GM23248 (cell line): ENCODE measurements around the gene UPP1. TPM values are rescaled to one million over a fixed set of nuclear protein-coding genes. Genes with fewer than 3 reads are reported as not detected.
"Not testable (repeated sequence)": the region's sequence is repeated elsewhere in the genome, so short reads cannot be mapped to it uniquely, and the experiment has no call there.

Experiments used
- DNase-seq: peaks from one replicate; pipeline ENCODE4 v3.0.0-alpha.2; 2015
- H2AFZ ChIP-seq: fragments of 200-600 bp; sonication (generic); 2 replicates; pipeline ENCODE4 v1.6.1; 2016; ENCODE audit warnings: antibody characterized with exemption
- H3F3A ChIP-seq: fragments of 200-600 bp; sonication (generic); 2 replicates; pipeline ENCODE4 v1.6.1; 2016; ENCODE audit warnings: mild to moderate bottlenecking, antibody characterized with exemption, mixed run types; ENCODE audit not compliant: insufficient read depth
- H3K27ac ChIP-seq: fragments of 200-600 bp; sonication (generic); 2 replicates; pipeline ENCODE4 v1.5.1; 2016; ENCODE audit warnings: mild to moderate bottlenecking
- H3K27me3 ChIP-seq: fragments of 200-600 bp; sonication (generic); replicated peaks from 2 replicates; pipeline ENCODE4 v1.6.1; 2016; ENCODE audit warnings: mild to moderate bottlenecking; ENCODE audit not compliant: insufficient read depth
- H3K36me3 ChIP-seq: fragments of 200-600 bp; sonication (generic); 2 replicates; pipeline ENCODE4 v1.6.1; 2016; ENCODE audit warnings: low read depth, mild to moderate bottlenecking
- H3K4me1 ChIP-seq: fragments of 200-600 bp; sonication (generic); 2 replicates; pipeline ENCODE4 v1.6.1; 2016; ENCODE audit warnings: mild to moderate bottlenecking; ENCODE audit not compliant: insufficient read depth
- H3K4me2 ChIP-seq: fragments of 200-600 bp; sonication (generic); one replicate; pipeline ENCODE4 v1.6.1; 2016; ENCODE audit warnings: mild to moderate bottlenecking; ENCODE audit not compliant: unreplicated experiment
- H3K4me3 ChIP-seq: fragments of 200-600 bp; sonication (generic); 2 replicates; pipeline ENCODE4 v1.5.1; 2016; ENCODE audit warnings: mild to moderate bottlenecking
- H3K79me2 ChIP-seq: fragments of 200-600 bp; sonication (generic); 2 replicates; pipeline ENCODE4 v1.6.1; 2016; ENCODE audit warnings: mild to moderate bottlenecking; ENCODE audit not compliant: insufficient read depth
- H3K9ac ChIP-seq: fragments of 200-600 bp; sonication (generic); 2 replicates; pipeline ENCODE4 v1.6.1; 2016; ENCODE audit warnings: mild to moderate bottlenecking
- H3K9me2 ChIP-seq: fragments of 200-600 bp; sonication (generic); 2 replicates; pipeline ENCODE4 v1.6.1; 2016; ENCODE audit warnings: mixed run types, mild to moderate bottlenecking, moderate library complexity; ENCODE audit not compliant: insufficient read depth
- H3K9me3 ChIP-seq: fragments of 200-600 bp; sonication (generic); one replicate; pipeline ENCODE4 v1.6.1; 2017; ENCODE audit warnings: low read depth
- H4K20me1 ChIP-seq: fragments of 200-600 bp; sonication (generic); 2 replicates; pipeline ENCODE4 v1.6.0; 2016; ENCODE audit not compliant: insufficient read depth
- EZH2 ChIP-seq: fragments of 200-600 bp; sonication (generic); IDR thresholded peaks from 2 replicates; pipeline ENCODE4 v1.6.1; 2018; ENCODE audit warnings: antibody characterized with exemption, mild to moderate bottlenecking; ENCODE audit not compliant: insufficient read depth, poor library complexity, severe bottlenecking
- EZH2phosphoT487 ChIP-seq: fragments of 200-600 bp; sonication (generic); IDR thresholded peaks from 2 replicates; pipeline ENCODE4 v1.6.1; 2018; ENCODE audit warnings: antibody characterized with exemption, moderate library complexity, mild to moderate bottlenecking, low read depth; ENCODE audit not compliant: insufficient read depth
- WGBS, 2 experiments: methylation state at CpG; one replicate each; pipeline ENCODE4 v1.1.6; 2015 to 2017; ENCODE audit warnings: low lambda C conversion rate in 2 of 2, low coverage in 1 of 2; ENCODE audit errors: missing lambda C conversion rate in 2 of 2; 5-methylcytosine and 5-hydroxymethylcytosine counted together
- in situ Hi-C: fragments of 300-500 bp; cut with MboI; formaldehyde crosslinking; loops from 2 replicates; pipeline ENCODE4 v1.15.0; 2020
- polyA plus RNA-seq: library from polyadenylated mRNA; unstranded; fragments of >200 nt; fragmentation: Nextera tagmentation; extraction: Ambion mirVana; gene quantifications from 2 replicates; pipeline ENCODE4 v1.2.1, GENCODE V29; 2016
- total RNA-seq: library from RNA; depleted of rRNA; stranded (reverse); fragments of >200 nt; shearing (Covaris generic); gene quantifications from 2 replicates; pipeline ENCODE4 v1.2.3, GENCODE V29; 2014

The UPP1 gene
- total and polyA plus RNA-seq, 2 experiments from 2014 or later, result 12.9 to 33.2 TPM

- peak; percentile 26 for DNase-seq
- in situ Hi-C loops, result no loop called here
- H4K20me1 ChIP-seq, result no peaks in the 10 kb centered on the region
These were observed 21.6 kb upstream of the UPP1 start for GRCh38 chr7:48067475-48067874.

GRCh38 chr7:48074204-48074654, 14.8 kb upstream of the UPP1 start:
- Histone ChIP-seq H3F3A (no peaks in the 10 kb centered on the region), H2AFZ (peak overlapping the region; percentile 27; the same call in 1 of the 2 replicates), H3K4me3 (no peak overlapping the region), H3K27ac (0 out of 2 replicates have a peak overlapping the region, but pooled peaks have one; percentile 14), H3K9me2 (no peaks in the 10 kb centered on the region), H3K4me1 (peaks cover 13% of the 10 kb centered on the region; the same call in 1 of the 2 replicates), H3K9me3 (no peaks in the 10 kb centered on the region), H4K20me1 (no peaks in the 10 kb centered on the region), H3K79me2 (no peaks in the 10 kb centered on the region), H3K9ac (no peak overlapping the region), H3K4me2 (no peak overlapping the region), H3K27me3 (no peaks in the 10 kb centered on the region), H3K36me3 (no peaks in the 10 kb centered on the region)
- TF ChIP-seq EZH2phosphoT487, result no peak
- TF ChIP-seq EZH2, result no peak
- peak; percentile 65 for DNase-seq
- in situ Hi-C loops, result no loop called here

More at GRCh38 chr7:48067475-48067874, 21.6 kb upstream of the UPP1 start:
- Histone ChIP-seq H3F3A (no peaks in the 10 kb centered on the region), H3K9me2 (no peaks in the 10 kb centered on the region), H3K79me2 (no peaks in the 10 kb centered on the region), H3K27me3 (no peaks in the 10 kb centered on the region), H3K27ac (no peak overlapping the region), H3K9ac (no peak overlapping the region), H3K9me3 (no peaks in the 10 kb centered on the region), H2AFZ (no peak overlapping the region), H3K4me1 (no peaks in the 10 kb centered on the region), H3K4me3 (no peak overlapping the region), H3K4me2 (no peak overlapping the region), H3K36me3 (no peaks in the 10 kb centered on the region)
- TF ChIP-seq EZH2phosphoT487, result no peak
- no peak for TF ChIP-seq EZH2
- 36 to 59% methylated on average over 2 of the region's 2 CpGs for WGBS, 2 experiments

DNA sequence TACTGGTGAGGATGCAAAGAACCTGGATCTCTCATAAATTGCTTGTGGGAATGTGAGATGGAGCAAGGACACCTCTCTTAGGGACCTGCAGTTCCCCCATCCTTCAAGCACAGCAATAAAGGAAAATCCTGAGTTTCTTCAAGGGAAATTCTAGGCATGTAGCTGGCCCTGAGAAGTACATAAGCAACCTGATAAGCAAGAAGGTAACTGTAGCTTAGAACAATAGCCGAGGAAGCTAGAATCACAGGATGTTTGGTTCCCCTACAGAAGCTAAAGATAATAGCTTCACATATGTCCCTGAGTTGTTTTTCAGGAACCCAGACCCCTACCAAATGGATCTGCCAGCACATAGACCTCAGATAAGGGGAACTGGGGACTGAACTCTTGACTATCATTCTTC, 11.6 kb upstream of the UPP1 start:
- Histone ChIP-seq H3K9ac (no peak overlapping the region), H3K79me2 (no peaks in the 10 kb centered on the region), H3K4me1 (peaks cover 13% of the 10 kb centered on the region; the same call in 1 of the 2 replicates), H3K4me2 (no peak overlapping the region), H3K9me3 (no peaks in the 10 kb centered on the region), H3F3A (no peaks in the 10 kb centered on the region), H3K27me3 (no peaks in the 10 kb centered on the region), H2AFZ (no peak overlapping the region), H3K27ac (no peak overlapping the region), H3K9me2 (no peaks in the 10 kb centered on the region), H3K36me3 (no peaks in the 10 kb centered on the region), H4K20me1 (no peaks in the 10 kb centered on the region), H3K4me3 (no peak overlapping the region)
- in situ Hi-C loops, result no loop called here
- no peak for DNase-seq
- TF ChIP-seq EZH2 (no peak), EZH2phosphoT487 (no peak)
- 97 to 100% methylated on average over 1 of the region's 1 CpG for WGBS, 2 experiments

- Histone ChIP-seq H3K9ac (no peak overlapping the region), H3F3A (peaks cover 5% of the 10 kb centered on the region), H3K79me2 (no peaks in the 10 kb centered on the region), H3K4me2 (no peak overlapping the region), H4K20me1 (no peaks in the 10 kb centered on the region), H3K9me2 (no peaks in the 10 kb centered on the region), H3K27ac (no peak overlapping the region), H3K4me3 (no peak overlapping the region), H3K27me3 (no peaks in the 10 kb centered on the region), H3K36me3 (no peaks in the 10 kb centered on the region), H3K9me3 (no peaks in the 10 kb centered on the region), H2AFZ (no peak overlapping the region), H3K4me1 (peaks cover 17% of the 10 kb centered on the region)
- no peak for DNase-seq
- TF ChIP-seq EZH2phosphoT487 (no peak), EZH2 (no peak)
- in situ Hi-C loops, result no loop called here
- WGBS, 2 experiments, result 73 to 74% methylated on average over 2 of the region's 2 CpGs
These were observed 10.6 kb upstream of the UPP1 start for GRCh38 chr7:48078470-48078869.

- H3K4me2 ChIP-seq, DNase-seq, in situ Hi-C loops, H2AFZ ChIP-seq, H3K27ac ChIP-seq, H3K36me3 ChIP-seq, H4K20me1 ChIP-seq, H3K9me3 ChIP-seq, H3K79me2 ChIP-seq, H3K4me3 ChIP-seq, H3K9me2 ChIP-seq, H3K9ac ChIP-seq, H3K27me3 ChIP-seq: not testable (repeated sequence)
- Histone ChIP-seq H3F3A (peaks cover 41% of the 10 kb centered on the region), H3K4me1 (peaks cover 35% of the 10 kb centered on the region)
These were observed 6.7 kb upstream of the UPP1 start for GRCh38 chr7:48082378-48082777.
